Measurements from ENCODE around the gene LSAMP.
A peak's percentile ranks its signal among the peaks of the same experiment; 100 is the strongest.

Gene LSAMP

GRCh38 chr3:116233711-116234357 lies 211.5 kb downstream of the LSAMP start:
- H3K14ac ChIP-seq (ENCODE audit: low read length in 2 of 2), result no peak overlapping the region
- H2BK15ac ChIP-seq (ENCODE audit: low read depth, poor library complexity, severe bottlenecking), result no peak overlapping the region
- no peak overlapping the region for H2BK120ac ChIP-seq (ENCODE audit: low read depth, low read length)
- no peak overlapping the region for H4K8ac ChIP-seq (ENCODE audit: low read length)
- no peak overlapping the region for H2AK5ac ChIP-seq (ENCODE audit: low read length, severe bottlenecking)
- peak overlapping the region in 1 of 2 experiments; percentile 2 for H3K18ac ChIP-seq (ENCODE audit: low read depth in 1 of 2, low read length in 2 of 2)
- peak overlapping the region; percentile 12 for H3K9ac ChIP-seq (ENCODE audit: low read length)
- WGBS, result 87% methylated on average over 2 of the region's 4 CpGs
- no peak overlapping the region for H3K27ac ChIP-seq (ENCODE audit: low read length, poor library complexity, severe bottlenecking)
- no peaks in the 10 kb centered on the region for H3K27me3 ChIP-seq (ENCODE audit: control insufficient read depth in 1 of 2, insufficient read depth in 1 of 2, low read length in 2 of 2)
- H3K23ac ChIP-seq (ENCODE audit: low read length in 2 of 2), result no peak overlapping the region
- no peak overlapping the region for H3K4ac ChIP-seq (ENCODE audit: low read depth in 1 of 2, low read length in 2 of 2)
- H2AFZ ChIP-seq (ENCODE audit: low read depth, low read length), result no peak overlapping the region
- no peak overlapping the region for H2BK12ac ChIP-seq (ENCODE audit: low read length in 2 of 2)
- H3K36me3 ChIP-seq (ENCODE audit: control insufficient read depth in 1 of 2, insufficient read depth in 2 of 2, low read depth in 1 of 2, low read length in 2 of 2), result no peaks in the 10 kb centered on the region
- H3K4me3 ChIP-seq (ENCODE audit: insufficient read depth in 1 of 2, low read depth in 1 of 2, low read length in 2 of 2), result no peak overlapping the region
- no peak overlapping the region for H3K4me2 ChIP-seq (ENCODE audit: low read length, poor library complexity, severe bottlenecking)
- peaks cover 13% of the 10 kb centered on the region for H3K79me1 ChIP-seq (replicated peaks; ENCODE audit: low read length, poor library complexity, severe bottlenecking)
- H3K4me1 ChIP-seq (ENCODE audit: control insufficient read depth, insufficient read depth, low read depth, low read length), result no peaks in the 10 kb centered on the region
- H3K9me3 ChIP-seq (ENCODE audit: control insufficient read depth, low read length), result no peaks in the 10 kb centered on the region
- DNase-seq, result no peak
- H4K91ac ChIP-seq (ENCODE audit: low read length), result no peak overlapping the region
- H2BK5ac ChIP-seq (ENCODE audit: low read depth, low read length, poor library complexity, severe bottlenecking), result no peak overlapping the region

GRCh38 chr3:116230431-116231020 lies 214.8 kb downstream of the LSAMP start:
- Histone ChIP-seq H3K9ac (ENCODE audit: low read length) (no peak overlapping the region), H3K79me1 (replicated peaks; ENCODE audit: low read length, poor library complexity, severe bottlenecking) (peaks cover 12% of the 10 kb centered on the region), H3K23ac (ENCODE audit: low read length in 2 of 2) (no peak overlapping the region), H3K27me3 (ENCODE audit: control insufficient read depth in 1 of 2, insufficient read depth in 1 of 2, low read length in 2 of 2) (no peaks in the 10 kb centered on the region), H2AK5ac (ENCODE audit: low read length, severe bottlenecking) (no peak overlapping the region), H2BK120ac (ENCODE audit: low read depth, low read length) (no peak overlapping the region), H3K9me3 (ENCODE audit: control insufficient read depth, low read length) (no peaks in the 10 kb centered on the region), H2BK5ac (ENCODE audit: low read depth, low read length, poor library complexity, severe bottlenecking) (no peak overlapping the region), H4K8ac (ENCODE audit: low read length) (no peak overlapping the region), H4K91ac (ENCODE audit: low read length) (no peak overlapping the region), H3K4me2 (ENCODE audit: low read length, poor library complexity, severe bottlenecking) (no peak overlapping the region), H3K14ac (ENCODE audit: low read length in 2 of 2) (no peak overlapping the region), H3K4me3 (ENCODE audit: insufficient read depth in 1 of 2, low read depth in 1 of 2, low read length in 2 of 2) (no peak overlapping the region), H2BK12ac (ENCODE audit: low read length in 2 of 2) (no peak overlapping the region), H3K27ac (ENCODE audit: low read length, poor library complexity, severe bottlenecking) (no peak overlapping the region), H3K18ac (ENCODE audit: low read depth in 1 of 2, low read length in 2 of 2) (no peak overlapping the region), H3K36me3 (ENCODE audit: control insufficient read depth in 1 of 2, insufficient read depth in 2 of 2, low read depth in 1 of 2, low read length in 2 of 2) (no peaks in the 10 kb centered on the region), H3K4ac (ENCODE audit: low read depth in 1 of 2, low read length in 2 of 2) (no peak overlapping the region), H2BK15ac (ENCODE audit: low read depth, poor library complexity, severe bottlenecking) (no peak overlapping the region), H2AFZ (ENCODE audit: low read depth, low read length) (no peak overlapping the region), H3K4me1 (ENCODE audit: control insufficient read depth, insufficient read depth, low read depth, low read length) (no peaks in the 10 kb centered on the region)
- DNase-seq, result no peak
- WGBS, result 89% methylated on average over 5 of the region's 5 CpGs

- Histone ChIP-seq H3K36me3 (ENCODE audit: control insufficient read depth in 1 of 2, insufficient read depth in 2 of 2, low read depth in 1 of 2, low read length in 2 of 2) (no peaks in the 10 kb centered on the region), H3K18ac (ENCODE audit: low read depth in 1 of 2, low read length in 2 of 2) (no peak overlapping the region), H2BK15ac (ENCODE audit: low read depth, poor library complexity, severe bottlenecking) (no peak overlapping the region), H2BK5ac (ENCODE audit: low read depth, low read length, poor library complexity, severe bottlenecking) (no peak overlapping the region), H3K14ac (ENCODE audit: low read length in 2 of 2) (no peak overlapping the region), H4K91ac (ENCODE audit: low read length) (no peak overlapping the region), H3K4me2 (ENCODE audit: low read length, poor library complexity, severe bottlenecking) (no peak overlapping the region), H2BK120ac (ENCODE audit: low read depth, low read length) (no peak overlapping the region), H2AK5ac (ENCODE audit: low read length, severe bottlenecking) (no peak overlapping the region), H3K79me1 (replicated peaks; ENCODE audit: low read length, poor library complexity, severe bottlenecking) (peaks cover 9% of the 10 kb centered on the region), H3K23ac (ENCODE audit: low read length in 2 of 2) (no peak overlapping the region), H3K4me3 (ENCODE audit: insufficient read depth in 1 of 2, low read depth in 1 of 2, low read length in 2 of 2) (no peak overlapping the region), H4K8ac (ENCODE audit: low read length) (no peak overlapping the region), H3K4me1 (ENCODE audit: control insufficient read depth, insufficient read depth, low read depth, low read length) (no peaks in the 10 kb centered on the region), H3K27ac (ENCODE audit: low read length, poor library complexity, severe bottlenecking) (no peak overlapping the region), H3K9ac (ENCODE audit: low read length) (no peak overlapping the region), H2AFZ (ENCODE audit: low read depth, low read length) (no peak overlapping the region), H3K9me3 (ENCODE audit: control insufficient read depth, low read length) (no peaks in the 10 kb centered on the region), H2BK12ac (ENCODE audit: low read length in 2 of 2) (no peak overlapping the region), H3K27me3 (ENCODE audit: control insufficient read depth in 1 of 2, insufficient read depth in 1 of 2, low read length in 2 of 2) (no peaks in the 10 kb centered on the region), H3K4ac (ENCODE audit: low read depth in 1 of 2, low read length in 2 of 2) (no peak overlapping the region)
- no peak for DNase-seq
- WGBS, result 95% methylated on average over 1 of the region's 1 CpG
Observed at GRCh38 chr3:116226266-116226665, 219.0 kb downstream of the LSAMP start.

GRCh38 chr3:116216761-116217160 lies 228.5 kb downstream of the LSAMP start:
- no peak overlapping the region for H3K14ac ChIP-seq (ENCODE audit: low read length in 2 of 2)
- no peak overlapping the region for H3K4ac ChIP-seq (ENCODE audit: low read depth in 1 of 2, low read length in 2 of 2)
- no peak overlapping the region for H2BK15ac ChIP-seq (ENCODE audit: low read depth, poor library complexity, severe bottlenecking)
- no peak overlapping the region for H2AFZ ChIP-seq (ENCODE audit: low read depth, low read length)
- DNase-seq, result no peak
- H2BK12ac ChIP-seq (ENCODE audit: low read length in 2 of 2), result no peak overlapping the region
- no peak overlapping the region for H3K9ac ChIP-seq (ENCODE audit: low read length)
- WGBS, result 92% methylated on average over 4 of the region's 4 CpGs
- H3K36me3 ChIP-seq (ENCODE audit: control insufficient read depth in 1 of 2, insufficient read depth in 2 of 2, low read depth in 1 of 2, low read length in 2 of 2), result no peaks in the 10 kb centered on the region
- no peak overlapping the region for H3K23ac ChIP-seq (ENCODE audit: low read length in 2 of 2)
- no peaks in the 10 kb centered on the region for H3K27me3 ChIP-seq (ENCODE audit: control insufficient read depth in 1 of 2, insufficient read depth in 1 of 2, low read length in 2 of 2)
- no peak overlapping the region for H4K8ac ChIP-seq (ENCODE audit: low read length)
- H3K4me3 ChIP-seq (ENCODE audit: insufficient read depth in 1 of 2, low read depth in 1 of 2, low read length in 2 of 2), result no peak overlapping the region
- no peak overlapping the region for H2AK5ac ChIP-seq (ENCODE audit: low read length, severe bottlenecking)
- H3K18ac ChIP-seq (ENCODE audit: low read depth in 1 of 2, low read length in 2 of 2), result no peak overlapping the region
- peaks cover 13% of the 10 kb centered on the region for H3K79me1 ChIP-seq (replicated peaks; ENCODE audit: low read length, poor library complexity, severe bottlenecking)
- no peak overlapping the region for H2BK5ac ChIP-seq (ENCODE audit: low read depth, low read length, poor library complexity, severe bottlenecking)
- no peak overlapping the region for H4K91ac ChIP-seq (ENCODE audit: low read length)
- no peak overlapping the region for H2BK120ac ChIP-seq (ENCODE audit: low read depth, low read length)
- H3K4me2 ChIP-seq (ENCODE audit: low read length, poor library complexity, severe bottlenecking), result no peak overlapping the region
- no peaks in the 10 kb centered on the region for H3K4me1 ChIP-seq (ENCODE audit: control insufficient read depth, insufficient read depth, low read depth, low read length)
- H3K27ac ChIP-seq (ENCODE audit: low read length, poor library complexity, severe bottlenecking), result no peak overlapping the region
- H3K9me3 ChIP-seq (ENCODE audit: control insufficient read depth, low read length), result no peaks in the 10 kb centered on the region

All from mesenchymal stem cell (in vitro differentiated cells and primary cell).